HG03457 (cell line): ENCODE results near the gene PKDREJ.

Experiments used
- ATAC-seq: cut with Tn5 transposase; IDR thresholded peaks from one replicate; pipeline ENCODE4 v1.9.1; 2021; ENCODE audit warnings: moderate number of reproducible peaks; ENCODE audit not compliant: unreplicated experiment

Gene PKDREJ

GRCh38 chr22:46290121-46290842, 27.1 kb upstream of the PKDREJ start:
- no peak for ATAC-seq

GRCh38 chr22:46289244-46289891, 26.2 kb upstream of the PKDREJ start:
- no peak for ATAC-seq

- ATAC-seq: no peak
These were observed 25.7 kb upstream of the PKDREJ start for GRCh38 chr22:46288846-46289243.

GRCh38 chr22:46287873-46288751, 25.0 kb upstream of the PKDREJ start:
- ATAC-seq: no peak

GRCh38 chr22:46286941-46287872, 24.1 kb upstream of the PKDREJ start:
- no peak for ATAC-seq

GRCh38 chr22:46286006-46286405, 22.9 kb upstream of the PKDREJ start:
- ATAC-seq: no peak

GRCh38 chr22:46281866-46282678, 18.9 kb upstream of the PKDREJ start:
- no peak for ATAC-seq

- no peak for ATAC-seq
These were observed 18.0 kb upstream of the PKDREJ start for GRCh38 chr22:46280999-46281623.

GRCh38 chr22:46280063-46280817, 17.1 kb upstream of the PKDREJ start:
- ATAC-seq: no peak

GRCh38 chr22:46278656-46279645, 15.8 kb upstream of the PKDREJ start:
- ATAC-seq: no peak

- ATAC-seq: no peak
These were observed 13.4 kb upstream of the PKDREJ start for GRCh38 chr22:46276563-46276962.

- ATAC-seq: no peak
These were observed 12.4 kb upstream of the PKDREJ start for GRCh38 chr22:46275455-46276122.

- no peak for ATAC-seq
These were observed 11.2 kb upstream of the PKDREJ start for GRCh38 chr22:46274381-46274780.

GRCh38 chr22:46273432-46274148, 10.4 kb upstream of the PKDREJ start:
- ATAC-seq: no peak

GRCh38 chr22:46272762-46273431, 9.8 kb upstream of the PKDREJ start:
- ATAC-seq: no peak

GRCh38 chr22:46272196-46272595, 9.1 kb upstream of the PKDREJ start:
- ATAC-seq: no peak
